ENCODE data around the gene RRP8.

The RRP8 gene

GRCh38 chr11:6572215-6572614 is 31.2 kb downstream of the RRP8 start:
- in situ Hi-C loops (cut with MboI; ENCODE audit: low sequenced_read_pairs), result no loop called here

- in situ Hi-C loops (cut with MboI; ENCODE audit: low sequenced_read_pairs), result no loop called here
Observed at GRCh38 chr11:6571434-6572008, 31.9 kb downstream of the RRP8 start.

DNA sequence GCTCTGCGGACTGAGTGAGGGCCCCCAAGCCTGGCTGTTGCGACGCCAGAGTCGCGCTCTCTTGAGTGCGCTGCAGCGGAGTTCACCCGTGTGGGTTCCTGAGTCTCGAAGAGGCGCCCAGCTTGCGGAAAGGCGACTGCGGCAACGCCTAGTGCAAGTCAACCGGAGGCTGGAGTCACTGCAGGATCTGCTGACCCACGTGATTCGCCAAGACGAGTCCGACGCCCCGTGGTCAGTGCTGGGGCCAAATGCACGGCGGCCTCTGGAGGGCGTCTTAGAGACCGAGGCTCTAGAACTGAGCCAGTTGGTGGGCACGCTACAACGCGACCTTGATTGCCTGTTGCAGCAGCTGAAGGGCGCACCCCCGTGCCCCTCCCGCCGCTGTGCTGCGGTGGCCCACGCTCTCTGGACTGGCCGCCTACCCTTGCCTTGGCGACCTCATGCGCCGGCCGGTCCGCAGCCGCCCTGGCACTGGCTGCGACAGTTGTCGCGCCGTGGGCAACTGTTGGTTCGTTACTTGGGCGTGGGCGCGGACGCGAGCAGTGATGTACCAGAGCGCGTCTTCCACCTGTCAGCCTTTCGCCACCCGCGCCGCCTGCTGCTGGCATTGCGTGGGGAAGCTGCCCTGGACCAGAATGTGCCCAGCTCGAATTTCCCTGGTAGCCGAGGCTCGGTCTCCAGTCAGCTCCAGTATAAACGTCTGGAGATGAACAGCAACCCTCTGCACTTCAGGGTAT is 32.6 kb downstream of the RRP8 start:
- in situ Hi-C loops (cut with MboI; ENCODE audit: low sequenced_read_pairs), result no loop called here

DNA sequence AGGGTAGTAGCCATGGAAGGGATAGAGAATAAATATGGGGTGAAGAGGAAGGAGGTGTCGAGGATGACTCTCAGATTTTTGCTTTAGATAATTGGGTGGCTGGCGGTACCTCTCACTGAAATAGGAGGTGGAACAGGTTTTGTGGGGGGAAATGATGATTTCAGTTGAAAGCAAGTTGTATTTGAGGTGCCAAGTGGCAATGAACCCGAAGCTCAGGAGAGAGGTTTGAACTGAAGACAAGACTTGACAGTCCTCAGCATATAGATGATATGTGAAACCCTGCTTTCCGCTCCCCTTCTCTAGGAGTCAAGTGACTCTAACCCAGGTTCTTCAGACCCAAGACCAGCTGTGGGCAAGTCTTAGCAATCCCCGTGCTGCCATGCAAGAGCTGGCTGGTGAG is 33.7 kb downstream of the RRP8 start:
- in situ Hi-C loops (cut with MboI; ENCODE audit: low sequenced_read_pairs), result no loop called here

GRCh38 chr11:6568191-6568918 is 35.1 kb downstream of the RRP8 start:
- in situ Hi-C loops (cut with MboI; ENCODE audit: low sequenced_read_pairs), result no loop called here

GRCh38 chr11:6567371-6567745 is 36.1 kb downstream of the RRP8 start:
- in situ Hi-C loops (cut with MboI; ENCODE audit: low sequenced_read_pairs), result no loop called here

GRCh38 chr11:6566704-6567370 is 36.6 kb downstream of the RRP8 start:
- in situ Hi-C loops (cut with MboI; ENCODE audit: low sequenced_read_pairs), result no loop called here

DNA sequence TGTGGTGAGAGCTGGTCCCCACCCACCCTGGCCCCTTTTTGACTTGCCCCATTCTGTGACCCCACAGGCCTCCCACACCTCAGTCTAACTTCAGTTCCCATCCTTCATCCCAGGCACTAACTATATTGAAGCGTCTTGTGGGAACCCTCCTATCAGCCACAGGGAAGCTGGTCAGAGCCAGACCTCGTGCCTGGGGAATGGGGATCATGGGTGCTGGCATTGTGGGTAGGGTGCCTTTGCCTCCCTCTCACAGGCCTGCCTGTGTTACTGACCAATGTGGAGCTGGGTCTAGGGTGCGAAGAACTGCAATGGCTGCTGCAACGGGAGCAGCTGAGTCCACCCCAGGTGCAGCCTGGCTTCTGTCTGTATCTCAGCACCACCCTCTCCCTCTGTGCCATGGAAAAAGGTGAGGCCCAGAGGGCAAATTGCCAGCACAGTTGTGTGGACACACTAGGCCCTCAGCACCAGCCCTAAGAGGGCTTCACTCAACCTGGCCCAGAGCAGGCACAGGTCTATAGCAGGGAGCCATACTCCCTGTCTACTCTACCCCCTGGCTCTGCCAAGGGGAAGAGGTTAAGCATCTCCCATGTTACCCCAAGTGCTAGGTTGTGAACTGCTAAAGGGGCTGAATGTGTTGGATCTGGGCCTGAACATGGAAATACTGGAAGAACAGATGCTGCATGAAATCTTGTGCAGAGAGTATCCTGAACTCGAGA is 37.3 kb downstream of the RRP8 start:
- in situ Hi-C loops (cut with MboI; ENCODE audit: low sequenced_read_pairs), result no loop called here

GRCh38 chr11:6565325-6565724 is 38.1 kb downstream of the RRP8 start:
- in situ Hi-C loops (cut with MboI; ENCODE audit: low sequenced_read_pairs), result no loop called here

DNA sequence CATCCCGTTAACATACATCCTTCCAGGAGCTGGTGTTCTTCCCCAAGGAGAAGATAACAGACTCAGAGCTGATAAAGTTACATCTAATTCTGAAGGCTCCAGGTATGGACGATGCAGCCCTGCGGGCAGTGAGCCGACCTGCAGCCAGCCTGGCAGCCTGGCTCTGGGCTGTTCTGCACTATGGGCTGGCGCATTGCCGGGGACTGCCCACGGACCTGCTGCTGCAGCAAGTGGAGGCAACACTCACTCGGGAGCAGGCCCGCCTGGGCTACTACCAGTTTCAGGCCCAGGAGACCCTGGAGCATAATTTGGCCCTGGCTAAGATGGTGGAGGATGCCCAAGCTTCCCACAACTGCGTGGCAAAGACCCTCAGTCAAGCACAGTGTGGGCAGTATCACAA is 39.7 kb downstream of the RRP8 start:
- in situ Hi-C loops (cut with MboI; ENCODE audit: low sequenced_read_pairs), result no loop called here

GRCh38 chr11:6563121-6563619 is 40.2 kb downstream of the RRP8 start:
- in situ Hi-C loops (cut with MboI; ENCODE audit: low sequenced_read_pairs), result no loop called here

DNA sequence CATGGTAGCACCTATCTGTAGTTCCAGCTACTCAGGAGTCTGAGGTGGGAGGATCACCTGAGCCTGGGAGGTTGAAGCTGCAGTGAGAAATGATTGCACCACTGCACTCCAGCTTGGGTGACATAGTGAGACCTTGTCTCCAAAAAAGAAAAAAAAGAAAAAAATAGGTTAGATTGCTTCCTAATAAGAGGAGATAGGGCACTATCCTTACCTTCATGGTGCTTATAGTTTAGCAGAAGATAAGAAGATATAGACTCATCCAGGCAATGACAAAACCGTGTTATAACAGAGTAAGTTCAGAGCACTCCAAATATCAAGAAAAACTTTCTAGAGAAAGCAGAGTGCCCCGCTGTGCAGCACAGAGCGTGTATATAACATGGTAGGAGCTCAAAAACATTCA is 42.1 kb downstream of the RRP8 start:
- in situ Hi-C loops (cut with MboI; ENCODE audit: low sequenced_read_pairs), result no loop called here

DNA sequence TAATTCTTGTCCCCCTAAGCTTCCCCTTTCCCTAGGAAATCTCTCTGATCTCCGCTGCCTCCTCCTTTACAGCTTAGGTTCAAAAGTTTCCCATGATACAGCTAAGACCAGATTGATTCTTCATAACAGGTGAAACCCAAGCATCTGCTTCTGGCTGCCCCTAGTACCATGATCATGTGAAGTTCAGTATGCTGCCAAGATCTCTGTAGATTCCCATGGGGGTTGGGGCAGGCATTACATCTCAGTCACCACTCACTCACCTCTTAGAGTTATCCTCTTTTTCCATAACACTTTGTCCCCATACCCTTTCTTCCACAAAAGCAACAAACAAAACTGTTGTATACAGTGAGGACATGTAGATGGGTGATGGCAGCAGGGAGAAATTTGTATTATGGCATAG is 44.0 kb downstream of the RRP8 start:
- in situ Hi-C loops (cut with MboI; ENCODE audit: low sequenced_read_pairs), result no loop called here

- in situ Hi-C loops (cut with MboI; ENCODE audit: low sequenced_read_pairs), result no loop called here
Observed at GRCh38 chr11:6557761-6558674, 45.4 kb downstream of the RRP8 start.

GRCh38 chr11:6557063-6557462 is 46.4 kb downstream of the RRP8 start:
- in situ Hi-C loops (cut with MboI; ENCODE audit: low sequenced_read_pairs), result no loop called here

- in situ Hi-C loops (cut with MboI; ENCODE audit: low sequenced_read_pairs), result no loop called here
Observed at GRCh38 chr11:6556139-6556949, 47.1 kb downstream of the RRP8 start.

DNA sequence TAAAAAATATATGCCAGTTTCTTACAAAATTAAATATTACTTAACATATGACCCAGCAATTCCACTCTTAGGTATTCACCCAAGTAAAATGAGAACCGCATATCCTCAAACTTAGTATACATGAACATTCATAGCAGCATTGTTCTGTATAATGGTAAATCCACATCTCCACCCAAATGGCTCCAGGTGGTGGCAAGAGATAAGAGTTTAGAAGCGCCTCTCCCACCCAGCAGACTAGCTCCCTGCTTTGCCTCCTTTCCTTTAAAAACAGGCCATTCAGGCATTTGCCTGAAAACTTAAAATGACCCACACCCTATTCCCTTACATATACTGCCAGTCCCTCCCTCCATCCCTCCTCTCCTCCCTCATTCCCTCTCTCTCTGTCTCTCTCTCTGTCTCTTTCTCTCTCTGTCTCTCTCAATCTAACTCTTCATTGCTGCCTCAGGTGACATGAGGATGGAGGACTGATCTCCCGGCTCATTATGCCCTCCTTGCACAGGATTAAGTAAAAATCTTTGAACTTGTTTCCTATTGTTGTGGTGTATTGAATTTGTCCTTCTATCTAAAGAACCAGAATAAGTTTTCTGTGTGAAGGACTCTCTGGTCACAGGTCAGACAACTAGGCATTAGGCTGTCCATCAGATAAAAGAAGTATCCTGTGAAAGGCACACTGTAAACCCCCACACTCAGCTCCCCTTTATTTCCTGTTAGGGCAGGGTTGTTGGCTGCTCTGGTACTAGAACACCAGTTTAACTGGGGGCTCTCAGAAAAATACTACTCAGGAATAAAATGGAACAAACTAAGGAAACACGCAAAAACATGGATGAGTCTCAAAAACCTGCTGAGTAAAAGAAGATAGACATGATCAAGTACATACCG is 48.3 kb downstream of the RRP8 start:
- in situ Hi-C loops (cut with MboI; ENCODE audit: low sequenced_read_pairs), result no loop called here

- in situ Hi-C loops (cut with MboI; ENCODE audit: low sequenced_read_pairs), result no loop called here
Observed at GRCh38 chr11:6553634-6554033, 49.8 kb downstream of the RRP8 start.

All from HL-60/S4 treated with phorbol 12-myristate 13-acetate at 8.2 ng/mL for 4 days and 3 days (cell line).